HT1080 (cell line): Measurements from ENCODE around the gene RBM47. TPM values are rescaled to one million over a fixed set of nuclear protein-coding genes. Genes with fewer than 3 reads are reported as not detected.
A peak's percentile ranks its signal among the peaks of the same experiment; 100 is the strongest.

Source experiments
- DNase-seq: peaks from one replicate; pipeline ENCODE4 v3.0.0-alpha.2; 2015; ENCODE audit warnings: low read depth
- total RNA-seq: library from RNA; depleted of rRNA; stranded (reverse); fragments of >200 nt; shearing (Covaris generic); gene quantifications from 2 replicates; pipeline ENCODE4 v1.2.3, GENCODE V29; 2014

The RBM47 gene
- total RNA-seq, 1 experiment from 2014 or later, result 1.5 TPM

DNA sequence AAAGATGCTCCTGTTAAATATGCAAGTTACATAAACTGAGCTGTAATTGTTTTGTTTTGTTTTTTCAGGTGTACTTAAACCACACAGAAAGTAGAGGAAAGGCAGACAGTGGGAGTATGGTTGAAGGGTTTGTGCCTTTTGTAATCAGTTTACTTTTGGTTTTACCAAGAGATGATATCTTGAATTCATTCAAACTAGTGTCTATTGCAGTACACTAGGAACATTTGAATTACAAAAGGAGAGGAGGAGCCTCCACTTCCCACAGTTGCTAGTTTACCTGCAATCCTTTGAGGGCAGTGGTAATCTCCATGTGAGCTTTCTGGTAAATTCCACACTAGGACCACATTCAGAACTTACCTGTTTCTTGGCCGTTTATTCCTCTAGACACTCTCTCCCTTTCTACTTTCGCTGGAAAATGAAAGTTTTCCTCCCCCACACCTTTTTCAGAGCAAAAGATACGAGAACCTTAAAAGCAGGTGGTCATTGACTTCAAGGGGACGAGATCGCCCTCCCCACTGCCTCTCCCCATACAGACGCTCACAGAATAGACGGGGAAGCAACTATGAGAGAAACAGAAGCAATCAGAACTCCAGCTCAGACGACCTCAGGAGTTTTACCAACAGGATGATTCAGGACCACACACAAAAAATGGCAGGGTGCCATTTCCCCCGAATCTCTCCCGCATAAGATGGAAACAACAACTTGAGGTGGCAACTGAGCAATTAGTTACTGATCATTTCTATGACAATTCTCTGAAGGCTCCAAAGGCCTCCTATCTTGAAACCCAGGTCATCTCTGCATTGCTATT is 3.3 kb downstream of the RBM47 start:
- peak; percentile 10 for DNase-seq

DNA sequence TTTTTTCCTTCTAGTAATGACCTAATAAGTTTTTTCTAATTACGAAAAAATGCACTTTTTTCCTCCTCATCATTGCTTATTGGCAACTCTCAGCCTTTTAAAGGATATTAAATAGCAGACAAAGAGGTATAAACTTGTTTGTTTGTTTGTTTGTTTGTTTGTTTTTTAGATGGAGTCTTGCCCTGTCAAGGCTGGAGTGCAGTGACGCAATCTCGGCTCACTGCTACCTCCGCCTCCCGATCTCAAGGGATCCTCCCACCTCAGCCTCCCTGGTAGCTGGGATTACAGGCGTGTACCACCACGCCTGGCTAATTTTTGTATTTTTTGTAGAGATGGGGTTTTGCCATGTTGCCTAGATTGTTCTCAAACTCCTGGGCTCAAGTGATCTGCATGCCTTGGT is 6.0 kb downstream of the RBM47 start:
- no peak for DNase-seq

DNA sequence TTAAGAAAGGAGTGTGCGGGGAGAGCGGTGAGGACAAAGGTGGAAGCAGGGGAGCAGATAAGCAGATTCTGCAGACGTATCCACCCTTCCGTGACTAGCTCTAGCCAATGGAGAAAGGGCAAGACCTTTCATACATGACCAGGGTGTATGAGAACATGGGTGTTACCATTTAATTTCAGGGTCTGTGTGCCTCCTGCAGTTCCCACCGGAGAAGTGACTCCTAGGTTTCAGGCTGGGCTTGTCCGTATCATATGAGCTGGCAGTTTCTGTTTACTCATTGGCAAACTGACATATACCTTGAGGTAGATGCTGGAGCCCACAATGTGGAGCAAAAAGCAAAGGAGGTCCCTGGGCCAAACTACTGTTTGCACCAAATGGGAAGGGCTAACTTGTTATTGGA is 6.8 kb downstream of the RBM47 start:
- DNase-seq, result no peak

DNA sequence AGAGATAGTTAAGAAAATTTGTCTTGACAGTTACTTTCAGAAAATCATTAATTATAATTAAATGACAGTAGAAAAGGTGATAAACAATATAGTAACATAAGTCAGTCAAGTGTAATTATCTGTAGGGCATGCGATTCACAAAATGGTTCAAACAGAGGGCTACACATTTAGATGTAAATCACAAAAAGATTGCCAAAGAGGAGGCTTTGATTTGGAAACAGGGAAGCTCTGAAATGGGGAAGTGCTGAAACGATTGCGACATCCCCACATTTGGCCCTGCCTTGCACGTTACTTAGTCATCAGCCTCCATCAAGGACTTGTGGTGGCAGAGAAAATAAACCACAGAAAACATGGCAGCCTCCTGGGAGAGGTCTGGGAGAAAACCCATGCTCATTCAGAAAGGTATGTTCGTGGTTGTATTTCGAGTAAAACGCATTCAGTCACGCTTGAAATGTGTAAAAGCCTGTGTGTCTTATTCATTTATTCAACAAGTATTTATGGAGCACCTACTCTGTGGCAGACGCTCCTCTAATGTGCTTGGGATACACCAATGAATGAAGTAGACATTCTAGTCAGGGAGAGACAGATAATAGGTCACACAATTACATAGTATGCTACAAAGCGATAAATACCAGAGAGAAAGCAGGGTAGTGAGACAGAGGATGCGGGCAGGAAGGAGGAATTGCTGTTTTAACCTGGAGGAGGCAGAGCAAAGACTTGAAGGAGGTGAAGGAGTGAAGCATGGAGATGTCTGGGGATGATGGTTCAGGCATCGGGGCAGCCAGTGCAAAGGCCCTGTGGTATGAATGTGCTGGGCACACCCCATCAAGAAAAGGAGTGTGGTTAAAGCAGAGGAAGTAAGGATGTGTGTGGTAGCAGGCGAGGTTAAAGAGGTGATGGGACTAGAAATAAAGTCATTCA is 7.8 kb downstream of the RBM47 start:
- peak; percentile 91 for DNase-seq

DNA sequence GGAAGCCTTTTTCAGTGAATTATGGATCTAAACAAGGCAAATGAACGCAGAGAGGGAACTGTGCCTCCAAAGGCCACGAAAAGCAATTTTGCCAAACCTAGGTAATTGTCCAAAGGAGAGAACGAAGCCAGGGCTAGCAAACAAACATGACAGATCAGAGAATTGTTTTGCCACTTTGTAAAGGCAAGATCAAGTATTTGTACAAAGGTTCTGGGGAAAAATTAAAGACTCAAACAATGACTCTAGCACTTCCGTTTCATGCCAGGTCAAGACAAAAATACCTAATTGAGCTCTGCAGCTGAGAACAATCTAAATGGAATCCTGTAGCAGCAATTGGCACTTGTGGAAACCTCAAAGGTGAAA is 8.5 kb downstream of the RBM47 start:
- no peak for DNase-seq

DNA sequence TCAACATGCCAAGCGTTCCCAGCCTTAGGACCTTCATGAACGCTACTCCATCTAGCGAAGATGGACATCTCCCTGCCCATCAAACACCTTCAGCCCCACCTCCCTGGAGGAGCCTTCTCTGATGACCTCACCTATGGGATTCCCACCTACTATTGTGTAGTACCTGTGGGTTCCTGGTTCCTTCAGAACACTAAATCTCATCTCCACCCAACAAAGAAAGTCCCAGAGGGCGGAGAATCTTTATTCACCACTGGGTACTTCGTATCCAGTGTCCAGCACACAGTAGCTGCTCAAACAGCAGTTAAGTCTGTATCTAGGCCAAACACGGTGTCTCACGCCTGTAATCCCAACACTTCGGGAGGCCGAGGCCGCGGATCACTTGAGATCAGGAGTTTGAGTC is 10.1 kb downstream of the RBM47 start:
- DNase-seq, result no peak

DNA sequence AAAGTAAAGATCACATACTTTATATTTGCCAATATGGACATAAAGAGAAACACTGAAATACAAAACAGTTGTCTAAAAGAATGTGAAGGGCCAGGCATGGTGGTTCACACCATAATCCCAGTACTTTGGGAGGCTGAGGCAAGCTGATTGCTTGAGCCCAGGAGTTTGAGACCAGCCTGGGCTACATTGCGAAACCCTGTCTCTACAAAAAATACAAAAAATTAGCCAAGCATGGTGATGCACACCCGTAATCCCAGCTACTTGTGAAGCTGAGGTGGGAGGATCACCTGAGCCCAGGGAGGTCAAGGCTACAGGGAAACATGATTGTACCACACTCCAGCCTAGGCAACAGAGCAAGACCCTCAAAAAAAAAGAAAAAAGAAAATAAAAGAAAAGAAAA is 11.8 kb downstream of the RBM47 start:
- DNase-seq, result no peak

DNA sequence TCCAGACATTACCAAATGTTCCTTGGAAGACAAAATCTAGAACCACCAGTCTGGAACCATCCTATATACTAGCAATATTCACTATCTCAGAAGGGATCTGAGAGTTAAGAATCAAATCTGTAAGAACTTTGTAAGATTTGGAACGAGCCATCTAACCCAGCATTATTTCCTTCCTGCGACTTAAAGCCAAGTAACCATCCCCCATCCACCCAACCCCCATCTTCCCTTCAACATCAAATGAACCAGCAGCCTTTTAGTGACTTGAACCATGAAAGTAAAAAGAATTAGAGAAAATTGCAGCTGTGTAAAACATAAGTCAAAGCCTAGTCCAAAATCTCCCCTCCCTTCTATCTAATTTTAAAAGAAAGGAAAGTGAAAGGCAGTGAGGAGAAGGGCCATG is 15.6 kb downstream of the RBM47 start:
- DNase-seq, result no peak

DNA sequence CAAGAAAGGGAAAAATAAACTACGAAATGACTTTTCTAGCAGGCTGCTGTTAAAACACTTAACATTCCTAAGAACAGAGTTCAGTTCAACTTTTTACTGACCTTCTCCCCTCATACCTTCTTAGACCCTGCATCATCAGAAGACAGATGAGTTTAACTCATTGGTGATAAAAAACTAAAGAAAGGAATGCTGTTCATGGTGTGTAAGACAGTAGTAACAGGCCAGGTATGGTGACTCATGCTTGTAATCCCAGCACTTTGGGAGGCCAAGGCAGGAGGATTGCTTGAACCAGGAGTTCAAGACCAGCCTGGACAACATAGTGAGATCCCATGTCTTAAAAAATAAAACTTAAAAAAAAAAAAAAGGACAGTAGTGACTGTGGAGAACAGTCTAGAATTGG is 16.2 kb downstream of the RBM47 start:
- DNase-seq, result no peak

DNA sequence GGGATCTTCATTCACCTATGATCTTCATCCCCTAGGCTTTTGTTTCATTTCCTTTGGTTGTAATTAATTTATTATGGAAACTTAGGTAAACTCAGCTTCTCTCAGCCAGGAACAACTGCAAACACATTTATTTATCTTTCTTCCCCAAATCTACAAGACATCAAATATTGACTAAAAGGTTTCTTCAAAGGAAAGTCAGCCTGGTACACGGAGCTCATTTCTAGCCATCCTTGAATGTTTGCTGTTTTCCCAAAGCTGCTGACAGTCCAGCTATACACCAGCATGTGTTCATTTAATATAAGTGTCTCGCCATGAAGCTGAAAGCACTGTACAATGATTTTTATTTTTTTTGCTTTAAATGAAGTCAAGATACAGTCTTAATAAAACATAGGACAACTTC is 16.8 kb downstream of the RBM47 start:
- DNase-seq, result no peak

DNA sequence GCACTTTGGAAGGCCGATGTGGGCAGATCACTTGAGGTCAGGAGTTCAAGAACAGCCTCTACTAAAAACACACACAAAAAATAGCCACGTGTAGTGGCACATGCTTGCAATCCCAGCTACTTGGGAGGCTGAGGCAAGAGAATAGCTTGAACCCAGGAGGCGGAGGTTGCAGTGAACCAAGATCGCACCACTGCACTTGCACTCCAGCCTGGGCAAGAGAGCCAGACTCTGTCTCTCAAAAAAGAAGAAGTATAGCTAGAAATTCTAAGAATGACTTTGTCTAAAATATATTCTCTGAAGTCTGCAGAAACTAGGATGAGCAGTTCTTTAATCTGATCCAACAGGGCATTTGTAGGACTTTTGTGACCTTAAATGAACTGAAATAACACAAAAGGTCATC is 17.4 kb downstream of the RBM47 start:
- DNase-seq, result no peak

DNA sequence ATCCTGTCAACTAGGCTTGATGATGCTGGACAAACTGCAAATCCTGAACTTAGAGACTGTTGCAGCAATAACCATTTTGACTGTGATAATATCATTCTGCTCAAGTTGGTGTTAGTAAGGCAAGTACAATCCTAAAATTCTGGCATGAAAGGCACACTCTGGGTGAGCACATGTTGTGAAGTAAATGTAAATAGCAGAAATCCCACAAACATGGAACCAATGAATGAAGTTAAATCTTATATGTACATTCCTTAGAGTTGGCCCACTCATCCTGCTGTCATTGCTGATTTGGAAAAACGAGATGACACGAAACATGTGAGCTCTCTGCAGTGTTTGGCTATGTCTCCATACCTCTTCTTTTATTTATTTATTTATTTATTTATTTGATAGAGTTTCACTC is 21.0 kb downstream of the RBM47 start:
- no peak for DNase-seq

DNA sequence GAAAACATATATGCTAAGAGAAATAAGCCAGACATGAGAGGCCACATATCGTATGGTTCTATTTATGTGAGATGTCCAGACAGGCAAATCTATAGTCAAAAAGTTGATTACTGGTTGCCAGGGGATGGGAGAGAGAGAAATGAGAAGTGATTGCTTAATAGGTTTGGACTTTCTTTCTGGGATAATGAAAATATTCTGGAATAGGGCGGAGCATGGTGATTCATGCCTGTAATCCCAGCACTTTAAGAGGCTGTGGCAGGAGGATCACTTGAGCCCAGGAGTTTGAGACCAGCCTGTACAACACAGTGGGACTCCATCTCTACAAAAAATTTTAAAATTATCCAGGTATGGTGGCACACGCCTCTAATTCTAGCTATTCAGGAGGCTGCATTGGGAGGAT is 22.4 kb downstream of the RBM47 start:
- peak; percentile 10 for DNase-seq

DNA sequence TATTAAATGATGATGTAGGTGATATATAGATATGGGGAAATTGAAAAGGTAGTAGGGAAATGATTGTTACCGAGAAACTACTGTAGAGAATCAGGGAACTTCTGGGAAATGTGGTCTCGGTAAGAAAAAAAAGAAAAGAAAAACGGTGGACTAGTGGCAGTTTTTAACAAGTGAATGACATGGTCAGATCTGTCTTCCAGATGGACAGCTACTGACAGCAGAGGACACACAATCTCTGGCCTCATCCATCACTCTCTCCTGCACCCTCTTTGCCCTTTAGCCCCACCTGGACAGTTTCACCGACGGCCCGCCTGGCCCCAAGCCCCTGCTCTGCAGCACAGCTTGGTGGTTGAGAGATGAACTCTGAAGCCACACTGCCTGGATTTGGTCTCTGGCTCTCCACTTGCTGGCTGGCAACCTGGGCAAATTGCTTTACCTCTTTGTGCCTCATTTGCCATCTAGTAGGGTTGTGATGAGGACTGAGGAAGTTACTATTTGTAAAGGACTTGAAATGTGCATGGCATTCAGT is 23.4 kb downstream of the RBM47 start:
- DNase-seq, result no peak

DNA sequence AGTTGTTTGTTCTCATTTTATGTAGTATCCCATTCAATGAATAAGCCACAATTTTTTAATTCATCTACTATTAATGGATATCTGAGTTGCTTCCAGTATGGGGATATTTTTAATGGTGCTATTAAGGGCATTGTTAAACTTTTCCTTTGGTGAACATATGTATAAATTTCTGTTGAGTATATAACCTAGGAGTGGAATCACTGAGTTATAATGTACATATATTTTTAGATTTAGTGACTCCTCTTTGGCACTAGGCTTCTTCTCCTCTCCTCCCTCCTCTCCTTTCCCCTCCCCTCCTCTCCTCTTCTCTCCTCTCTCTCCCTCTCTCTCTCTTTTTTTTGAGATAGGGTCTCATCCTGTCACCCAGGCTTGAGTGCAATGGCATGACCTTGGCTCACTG is 26.4 kb downstream of the RBM47 start:
- no peak for DNase-seq

DNA sequence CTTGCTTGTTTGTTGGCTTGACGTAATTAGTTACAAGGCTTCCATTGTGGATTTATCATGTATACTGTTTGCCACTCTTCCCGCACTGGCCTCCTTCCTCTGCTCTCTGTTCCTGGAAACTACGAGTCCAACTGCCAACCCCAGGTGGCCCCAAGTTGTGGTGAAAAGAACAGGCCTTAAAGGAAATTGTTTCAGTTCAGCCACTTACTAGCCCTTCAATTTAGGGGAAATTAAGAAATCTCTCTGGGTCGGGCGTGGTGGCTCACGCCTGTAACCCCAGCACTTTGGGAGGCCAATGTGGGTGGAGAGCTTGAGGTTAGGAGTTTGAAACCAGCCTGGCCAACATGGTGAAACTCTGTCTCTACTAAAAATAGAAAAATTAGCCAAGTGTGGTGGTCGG is 28.0 kb downstream of the RBM47 start:
- no peak for DNase-seq

DNA sequence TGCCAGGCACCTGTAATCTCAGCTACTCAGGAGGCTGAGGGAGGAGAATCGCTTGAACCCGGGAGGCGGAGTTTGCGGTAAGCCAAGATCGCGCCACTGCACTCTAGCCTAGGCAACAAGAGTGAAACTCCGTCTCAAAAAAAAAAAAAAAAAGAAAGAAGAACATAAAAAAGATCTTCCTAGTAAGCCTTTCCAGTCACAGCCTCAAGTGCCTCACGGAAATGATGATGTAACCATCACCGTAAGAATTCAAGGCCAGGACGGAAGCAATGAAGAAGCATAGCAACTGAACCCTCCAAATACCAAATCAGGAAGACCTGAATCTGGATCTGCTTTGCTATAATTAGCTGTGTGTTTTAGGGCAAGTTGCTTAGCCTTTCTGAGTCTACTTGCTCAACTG is 28.8 kb downstream of the RBM47 start:
- DNase-seq, result no peak

DNA sequence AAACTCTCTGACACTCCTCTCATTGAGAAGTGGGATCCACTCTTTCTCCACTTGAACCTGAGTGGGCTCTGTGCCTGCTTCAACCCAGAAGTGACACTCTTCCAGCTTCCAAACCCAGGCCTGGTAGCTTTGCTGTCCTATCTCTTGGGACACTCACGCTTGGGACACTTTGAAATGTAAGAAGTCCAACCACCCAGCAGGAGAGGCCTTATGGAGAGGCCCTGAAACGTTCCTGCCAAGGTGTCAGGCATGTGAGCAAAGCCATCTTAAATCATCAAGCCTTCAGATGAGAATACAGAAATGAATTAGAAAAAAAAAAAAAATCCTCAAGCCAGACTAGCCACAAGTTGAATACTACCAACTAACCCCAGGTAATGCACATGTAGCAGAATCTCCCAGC is 30.2 kb downstream of the RBM47 start:
- no peak for DNase-seq

DNA sequence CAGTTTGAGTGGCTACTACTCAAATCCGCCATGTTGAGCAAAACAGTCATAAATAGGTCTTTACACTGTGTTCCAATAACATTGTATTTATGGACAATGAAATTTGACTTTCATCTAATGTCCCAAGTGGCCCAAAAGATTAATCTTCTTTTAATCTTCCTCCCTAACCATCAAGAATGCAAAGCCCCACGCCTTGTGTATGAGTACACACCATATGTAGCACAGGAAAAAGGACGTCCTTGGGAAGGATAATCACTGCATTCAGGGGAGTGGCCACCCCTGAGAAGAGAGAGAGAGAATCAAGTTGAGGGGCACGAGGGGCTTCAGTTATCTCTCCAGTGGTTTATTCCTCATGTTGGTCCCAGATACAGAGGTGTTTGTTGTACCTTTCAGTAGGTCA is 33.1 kb downstream of the RBM47 start:
- no peak for DNase-seq

DNA sequence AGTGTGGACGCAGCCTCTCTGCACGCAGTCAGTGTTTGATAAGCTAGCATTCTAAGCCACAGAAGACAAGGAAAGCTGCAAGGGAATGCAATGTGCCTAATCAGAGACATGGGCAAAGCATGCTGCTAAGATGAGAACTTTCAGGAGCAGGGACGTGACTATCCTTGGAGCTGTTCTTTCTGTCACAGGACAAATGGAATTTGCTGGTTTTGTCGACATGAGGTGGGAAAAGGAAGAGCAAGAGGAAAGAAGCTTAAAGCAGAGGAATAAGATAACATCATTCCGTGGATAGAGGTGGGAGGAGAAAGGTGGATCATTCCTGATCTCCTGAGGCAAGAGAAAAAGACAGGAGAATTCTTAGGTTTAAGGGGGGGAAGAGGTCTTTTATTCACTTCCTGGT is 33.7 kb downstream of the RBM47 start:
- DNase-seq, result no peak

DNA sequence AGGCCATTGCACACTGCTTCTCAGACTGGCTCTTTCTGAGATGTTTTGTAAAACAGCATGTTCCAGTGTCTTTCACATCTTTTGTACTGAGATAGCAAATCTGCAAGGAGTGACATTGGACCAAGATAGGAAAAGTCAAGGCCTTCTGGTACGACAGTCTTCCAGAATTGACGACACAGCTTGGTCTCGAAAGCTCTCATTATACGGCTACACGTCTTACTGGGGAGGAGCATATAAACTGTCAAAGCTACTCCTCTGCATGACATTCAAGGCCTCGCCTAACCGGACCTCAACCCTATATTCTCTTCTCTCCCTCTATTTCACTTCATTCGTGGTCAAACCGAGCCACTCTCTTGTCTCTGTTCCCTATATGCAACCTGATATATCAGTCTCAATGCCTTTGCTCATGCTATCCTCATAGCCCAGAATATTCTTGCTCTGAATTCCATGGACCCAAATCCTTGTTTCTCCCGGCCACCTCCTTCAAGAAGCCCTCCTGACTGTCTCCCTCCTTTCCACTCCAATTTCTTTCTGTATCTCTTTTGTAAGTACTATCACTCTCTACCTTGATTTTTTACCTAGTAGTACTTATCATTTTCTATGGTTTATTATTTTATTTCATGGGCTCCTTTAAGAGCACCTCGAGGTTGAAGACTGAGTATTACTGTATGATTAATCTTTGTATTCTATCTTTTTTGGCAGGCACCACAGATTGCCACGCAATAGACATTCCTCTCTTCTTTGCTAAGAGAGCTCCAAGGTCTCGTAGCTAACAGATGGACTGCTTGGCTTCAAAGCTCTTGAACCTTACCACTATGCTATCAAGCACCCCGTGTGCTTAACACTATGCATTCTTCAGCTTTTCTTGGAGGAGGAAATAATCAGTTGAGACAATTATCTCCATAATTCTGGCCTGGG is 35.1 kb downstream of the RBM47 start:
- peak; percentile 37 for DNase-seq
